Measurements from ENCODE around the gene BLTP2. TPM values are rescaled to one million over a fixed set of nuclear protein-coding genes. Genes with fewer than 3 reads are reported as not detected.

BLTP2 gene
- total RNA-seq, 2 donors from 2014 or later: 114 to 202 TPM

DNA sequence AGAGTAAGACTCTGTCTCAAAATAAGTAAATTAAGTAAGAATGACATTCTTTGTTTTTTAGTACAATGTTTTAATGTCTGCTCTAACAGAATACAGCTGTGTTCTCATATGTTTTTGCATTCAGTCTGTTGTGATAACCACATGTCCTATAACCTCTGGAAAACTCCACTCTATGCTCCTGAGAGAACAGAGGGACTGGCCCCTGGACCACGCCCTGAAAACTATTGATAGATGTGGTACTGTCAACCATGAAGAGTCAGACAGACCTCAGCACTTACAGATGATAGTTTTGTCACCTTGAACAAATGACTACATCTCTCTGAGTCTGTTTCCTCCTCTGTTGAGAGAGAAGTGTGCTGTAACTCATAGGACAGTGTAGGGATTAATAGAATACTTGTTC lies 25.0 kb upstream of the BLTP2 start:
- DNase-seq: no peak
- Histone ChIP-seq H3K9me3 (no peaks in the 10 kb centered on the region), H3K36me3 (peaks cover 8% of the 10 kb centered on the region), H3K9ac (ENCODE audit: low read depth in 2 of 2, low read length in 2 of 2) (no peak overlapping the region), H3K4me3 (no peak overlapping the region), H3K4me1 (no peaks in the 10 kb centered on the region), H3K27ac (no peak overlapping the region), H3K27me3 (no peaks in the 10 kb centered on the region)
- intact Hi-C loops (cut with DNase I): no loop called here
- TF ChIP-seq CTCF (IDR thresholded peaks at IDR 0.05): no peak

DNA sequence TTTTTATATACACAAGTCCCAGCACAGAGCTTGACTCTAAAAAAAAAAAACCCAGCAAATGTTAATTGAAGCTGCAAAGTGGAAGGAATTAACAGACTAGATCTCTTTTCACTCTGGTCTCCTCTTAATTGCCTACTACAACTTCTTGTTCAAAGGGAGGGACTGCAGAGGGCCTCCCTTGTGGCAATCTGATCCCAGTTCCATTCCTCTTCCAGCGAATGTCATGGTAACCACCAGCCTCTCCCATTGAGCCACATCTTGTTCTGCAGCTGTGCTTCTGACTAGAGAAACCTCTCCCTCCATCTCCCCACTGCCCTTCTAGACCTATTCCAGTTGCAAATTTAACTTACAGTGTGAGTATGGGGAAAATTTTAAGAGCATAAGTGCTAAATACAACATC lies 22.9 kb upstream of the BLTP2 start:
- Histone ChIP-seq H3K36me3 (peaks cover 6% of the 10 kb centered on the region), H3K4me3 (no peak overlapping the region), H3K27ac (no peak overlapping the region), H3K9me3 (no peaks in the 10 kb centered on the region), H3K27me3 (no peaks in the 10 kb centered on the region), H3K4me1 (peaks cover 6% of the 10 kb centered on the region), H3K9ac (ENCODE audit: low read depth in 2 of 2, low read length in 2 of 2) (no peak overlapping the region)
- DNase-seq: no peak
- intact Hi-C loops (cut with DNase I): no loop called here
- TF ChIP-seq CTCF (IDR thresholded peaks at IDR 0.05): no peak

- Histone ChIP-seq H3K9ac (ENCODE audit: low read depth in 2 of 2, low read length in 2 of 2) (no peak overlapping the region), H3K4me1 (peaks cover 7% of the 10 kb centered on the region), H3K9me3 (no peaks in the 10 kb centered on the region), H3K36me3 (no peaks in the 10 kb centered on the region), H3K4me3 (no peak overlapping the region), H3K27me3 (no peaks in the 10 kb centered on the region), H3K27ac (no peak overlapping the region)
- DNase-seq: no peak
- no peak for TF ChIP-seq CTCF (IDR thresholded peaks at IDR 0.05)
- intact Hi-C loops (cut with DNase I): no loop called here
These were observed 21.0 kb upstream of the BLTP2 start for GRCh38 chr17:28665994-28666393.

- Histone ChIP-seq H3K4me3 (no peak overlapping the region), H3K9ac (ENCODE audit: low read depth in 2 of 2, low read length in 2 of 2) (no peak overlapping the region), H3K27me3 (no peaks in the 10 kb centered on the region), H3K4me1 (peaks cover 11% of the 10 kb centered on the region), H3K27ac (no peak overlapping the region), H3K9me3 (no peaks in the 10 kb centered on the region), H3K36me3 (no peaks in the 10 kb centered on the region)
- no peak for TF ChIP-seq CTCF (IDR thresholded peaks at IDR 0.05)
- no peak for DNase-seq
- intact Hi-C loops (cut with DNase I): no loop called here
These were observed 18.8 kb upstream of the BLTP2 start for GRCh38 chr17:28663723-28664122.

GRCh38 chr17:28662527-28662829 lies 17.5 kb upstream of the BLTP2 start:
- H3K36me3 ChIP-seq: no peaks in the 10 kb centered on the region
- no peaks in the 10 kb centered on the region for H3K9me3 ChIP-seq
- H3K27ac ChIP-seq: peak overlapping the region; percentile 93
- no peak for DNase-seq
- peaks cover 11% of the 10 kb centered on the region for H3K4me1 ChIP-seq
- TF ChIP-seq CTCF (IDR thresholded peaks at IDR 0.05): no peak
- peak overlapping the region; percentile 89 to 93 for H3K9ac ChIP-seq (ENCODE audit: low read depth in 2 of 2, low read length in 2 of 2)
- H3K27me3 ChIP-seq: no peaks in the 10 kb centered on the region
- H3K4me3 ChIP-seq: peak overlapping the region; percentile 89
- intact Hi-C loops (cut with DNase I): no loop called here
